PFSK-1 (cell line): Measurements from ENCODE around the gene ATPAF1.

Experiments
- FOXP2 ChIP-seq: optimal IDR thresholded peaks from 2 replicates; pipeline ENCODE3; 2011; ENCODE audit warnings: borderline replicate concordance, control low read depth, inconsistent platforms; ENCODE audit not compliant: insufficient read depth; ENCODE audit errors: extremely low read length, extremely low read depth
- POLR2AphosphoS5 ChIP-seq: IDR thresholded peaks from 2 replicates; pipeline ENCODE4 v1.6.1; 2012; ENCODE audit warnings: low read depth, mild to moderate bottlenecking, control low read depth, low read length, moderate library complexity
- SIN3A ChIP-seq: IDR thresholded peaks from 2 replicates; pipeline ENCODE4 v1.6.1; 2012; ENCODE audit warnings: mild to moderate bottlenecking, low read length, moderate library complexity, borderline replicate concordance; ENCODE audit not compliant: insufficient read depth
- TAF1 ChIP-seq: IDR thresholded peaks from 2 replicates; pipeline ENCODE4 v1.6.1; 2012; ENCODE audit warnings: low read length, control low read depth, borderline replicate concordance; ENCODE audit not compliant: insufficient read depth
- TF ChIP-seq, protein P1 (sequence below), 2 experiments: IDR thresholded peaks; 2 replicates each; pipeline versions ENCODE4 v1.6.1 to v1.8.0; 2011 to 2012; ENCODE audit warnings: low read depth in 2 of 2, low read length in 2 of 2, control low read depth in 1 of 2, inconsistent platforms in 1 of 2, mild to moderate bottlenecking in 1 of 2, moderate library complexity in 1 of 2; ENCODE audit not compliant: insufficient read depth in 1 of 2

The ATPAF1 gene

DNA sequence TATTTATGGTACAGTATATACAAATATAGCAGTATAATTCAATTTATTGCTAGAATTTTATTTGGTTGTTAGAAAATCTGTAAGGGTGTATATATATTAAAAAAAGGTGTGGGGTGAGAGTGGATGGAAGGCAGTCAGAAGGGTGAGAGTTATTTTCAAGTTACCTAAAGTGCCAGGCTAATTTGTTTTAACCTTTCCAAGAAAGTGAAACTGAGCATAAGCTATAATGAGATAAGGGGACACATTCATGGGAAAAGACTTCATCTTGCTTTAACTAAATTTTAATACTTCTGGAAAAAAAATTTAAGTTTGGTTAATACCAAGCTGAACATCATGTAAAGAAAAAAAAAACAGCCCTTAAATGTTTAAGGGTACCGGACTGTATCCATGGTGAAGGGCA lies 8.4 kb upstream of the ATPAF1 start:
- TF ChIP-seq SIN3A (no peak), TAF1 (no peak), FOXP2 (no peak), POLR2AphosphoS5 (no peak)
- TF ChIP-seq, protein P1, sequence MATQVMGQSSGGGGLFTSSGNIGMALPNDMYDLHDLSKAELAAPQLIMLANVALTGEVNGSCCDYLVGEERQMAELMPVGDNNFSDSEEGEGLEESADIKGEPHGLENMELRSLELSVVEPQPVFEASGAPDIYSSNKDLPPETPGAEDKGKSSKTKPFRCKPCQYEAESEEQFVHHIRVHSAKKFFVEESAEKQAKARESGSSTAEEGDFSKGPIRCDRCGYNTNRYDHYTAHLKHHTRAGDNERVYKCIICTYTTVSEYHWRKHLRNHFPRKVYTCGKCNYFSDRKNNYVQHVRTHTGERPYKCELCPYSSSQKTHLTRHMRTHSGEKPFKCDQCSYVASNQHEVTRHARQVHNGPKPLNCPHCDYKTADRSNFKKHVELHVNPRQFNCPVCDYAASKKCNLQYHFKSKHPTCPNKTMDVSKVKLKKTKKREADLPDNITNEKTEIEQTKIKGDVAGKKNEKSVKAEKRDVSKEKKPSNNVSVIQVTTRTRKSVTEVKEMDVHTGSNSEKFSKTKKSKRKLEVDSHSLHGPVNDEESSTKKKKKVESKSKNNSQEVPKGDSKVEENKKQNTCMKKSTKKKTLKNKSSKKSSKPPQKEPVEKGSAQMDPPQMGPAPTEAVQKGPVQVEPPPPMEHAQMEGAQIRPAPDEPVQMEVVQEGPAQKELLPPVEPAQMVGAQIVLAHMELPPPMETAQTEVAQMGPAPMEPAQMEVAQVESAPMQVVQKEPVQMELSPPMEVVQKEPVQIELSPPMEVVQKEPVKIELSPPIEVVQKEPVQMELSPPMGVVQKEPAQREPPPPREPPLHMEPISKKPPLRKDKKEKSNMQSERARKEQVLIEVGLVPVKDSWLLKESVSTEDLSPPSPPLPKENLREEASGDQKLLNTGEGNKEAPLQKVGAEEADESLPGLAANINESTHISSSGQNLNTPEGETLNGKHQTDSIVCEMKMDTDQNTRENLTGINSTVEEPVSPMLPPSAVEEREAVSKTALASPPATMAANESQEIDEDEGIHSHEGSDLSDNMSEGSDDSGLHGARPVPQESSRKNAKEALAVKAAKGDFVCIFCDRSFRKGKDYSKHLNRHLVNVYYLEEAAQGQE (IDR thresholded peaks at IDR 0.05; ENCODE audit: insufficient read depth in 1 of 2, low read depth in 2 of 2, low read length in 2 of 2), result no peak

DNA sequence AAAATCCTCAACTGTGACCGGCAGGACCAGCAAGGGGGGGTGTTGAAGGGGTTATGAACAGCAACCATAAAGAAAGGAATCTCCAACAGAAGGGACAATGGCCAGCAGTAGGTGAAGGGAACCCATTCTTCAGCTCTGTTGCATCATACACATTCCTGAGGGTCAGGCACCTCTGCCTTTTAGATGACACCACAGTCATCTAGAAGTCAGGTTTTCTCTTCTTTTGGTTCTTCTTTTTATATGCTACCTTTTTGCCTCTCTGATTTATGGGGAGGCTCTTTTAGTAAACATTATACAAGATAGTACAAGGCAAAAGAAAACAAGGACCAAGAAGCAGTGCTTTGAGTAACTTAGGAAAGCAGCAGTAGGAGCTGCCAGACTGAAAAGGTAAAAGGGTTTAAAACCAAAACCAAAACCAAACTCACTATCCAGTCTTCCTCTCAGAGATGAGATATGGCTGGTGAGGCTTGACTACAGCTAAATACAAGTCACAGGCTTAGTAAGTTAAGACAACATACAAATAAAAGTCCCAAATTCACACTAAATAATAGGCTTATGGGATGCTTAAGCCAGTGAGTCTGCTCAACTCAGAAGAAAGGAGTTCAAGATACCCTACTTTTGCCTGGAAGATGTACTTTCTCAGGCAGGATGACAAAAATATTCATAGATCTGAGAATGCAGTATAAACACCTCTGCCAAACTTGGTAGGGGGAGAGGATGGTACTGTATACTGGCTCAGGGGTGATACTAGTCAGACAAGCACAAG lies 7.6 kb upstream of the ATPAF1 start:
- no peak for TF ChIP-seq TAF1
- TF ChIP-seq SIN3A, result no peak
- TF ChIP-seq POLR2AphosphoS5, result no peak
- TF ChIP-seq, protein P1 (IDR thresholded peaks at IDR 0.05; ENCODE audit: insufficient read depth in 1 of 2, low read depth in 2 of 2, low read length in 2 of 2), result no peak
- TF ChIP-seq FOXP2, result no peak

DNA sequence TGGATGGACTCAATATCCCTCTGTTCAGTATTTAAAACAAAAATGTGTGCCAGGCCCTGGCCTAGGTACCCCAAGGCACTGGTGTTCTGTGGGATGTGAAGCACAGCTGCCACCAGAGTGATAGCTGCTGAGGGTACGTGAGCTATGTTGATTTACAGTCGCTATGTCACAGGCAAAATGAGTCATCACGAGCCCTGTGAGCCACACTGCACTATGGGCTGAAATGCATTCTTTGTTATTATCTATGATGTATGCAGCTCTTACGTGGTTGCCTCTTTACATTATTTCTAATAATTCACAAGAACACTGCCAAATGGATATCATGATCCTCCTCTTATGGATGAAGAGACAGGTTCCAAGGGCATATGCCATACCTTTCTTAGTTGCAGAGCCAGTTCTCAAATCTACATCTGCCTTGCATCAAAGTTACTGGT lies 5.6 kb upstream of the ATPAF1 start:
- TF ChIP-seq SIN3A (no peak), FOXP2 (no peak), POLR2AphosphoS5 (no peak), TAF1 (no peak)
- TF ChIP-seq, protein P1 (IDR thresholded peaks at IDR 0.05; ENCODE audit: insufficient read depth in 1 of 2, low read depth in 2 of 2, low read length in 2 of 2), result no peak

DNA sequence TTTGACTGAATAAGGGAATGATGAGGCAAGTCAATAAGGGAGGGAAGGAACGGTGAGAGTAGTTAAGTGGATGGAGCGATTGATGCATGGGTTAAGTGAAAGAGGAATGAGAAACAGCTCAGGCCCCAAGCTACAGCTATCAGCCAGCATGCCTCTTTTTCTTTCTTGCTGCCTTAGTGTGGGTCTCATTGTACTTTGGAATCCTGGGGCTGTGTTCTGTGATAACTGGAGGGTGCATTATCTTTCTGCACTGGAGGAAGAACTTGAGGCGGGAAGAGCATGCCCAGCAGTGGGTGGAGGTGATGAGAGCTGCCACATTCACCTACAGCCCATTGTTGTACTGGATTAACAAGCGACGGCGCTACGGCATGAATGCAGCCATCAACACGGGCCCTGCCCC lies 4.5 kb upstream of the ATPAF1 start:
- TF ChIP-seq TAF1, result no peak
- TF ChIP-seq FOXP2, result no peak
- TF ChIP-seq, protein P1 (IDR thresholded peaks at IDR 0.05; ENCODE audit: insufficient read depth in 1 of 2, low read depth in 2 of 2, low read length in 2 of 2), result no peak
- no peak for TF ChIP-seq SIN3A
- no peak for TF ChIP-seq POLR2AphosphoS5

DNA sequence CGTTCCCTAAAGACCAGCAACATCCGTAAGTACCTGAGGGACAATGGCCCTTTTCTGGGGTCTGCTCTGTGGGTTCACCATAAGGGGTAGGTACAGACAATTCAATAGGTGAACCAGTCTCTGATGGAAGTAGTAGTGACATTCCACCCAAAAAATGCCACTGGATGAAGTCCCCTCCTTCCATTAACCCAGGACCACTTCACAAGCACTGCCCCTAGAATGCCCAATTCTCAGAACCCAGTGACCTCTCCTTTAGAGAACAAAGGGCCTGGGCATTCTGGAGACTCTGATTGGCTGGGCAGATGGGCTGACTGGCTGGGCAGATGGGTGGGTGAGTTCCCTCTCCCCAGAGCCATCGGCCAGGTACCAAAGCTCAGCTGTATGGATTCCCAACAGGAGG lies 3.4 kb upstream of the ATPAF1 start, which contains the start of gene TEX38:
Gene TEX38, plus strand, starts transcription at position 301 of the 400 bp plus-strand sequence. Its CDS starts 81 bp downstream, at position 382.
- TF ChIP-seq SIN3A, result no peak
